GM10248 (cell line): Measurements from ENCODE around the gene TOM1.

Source experiments
- CTCF ChIA-PET: fragments of 300-600 bp; sonication (Branson Sonifier 250); formaldehyde crosslinking; extraction: SDS; loops from one replicate; lab custom pipeline; 2021; ENCODE audit warnings: antibody characterized with exemption; lab: Yijun Ruan, JAX
- POLR2A ChIA-PET: fragments of 350-650 bp; sonication (Branson Sonifier 250); formaldehyde crosslinking; extraction: SDS; loops from one replicate; lab custom pipeline; 2020; ENCODE audit warnings: antibody characterized with exemption; lab: Yijun Ruan, JAX
- DNase-seq: peaks from one replicate; pipeline ENCODE4 v3.0.0; 2012; ENCODE audit errors: extremely low spot score
- CTCF ChIP-seq: IDR thresholded peaks from 2 replicates; pipeline ENCODE4 v1.5.1; 2012; ENCODE audit warnings: mild to moderate bottlenecking, low read depth; ENCODE audit errors: extremely low read depth, missing control alignments, control extremely low read depth

TOM1 gene

DNA sequence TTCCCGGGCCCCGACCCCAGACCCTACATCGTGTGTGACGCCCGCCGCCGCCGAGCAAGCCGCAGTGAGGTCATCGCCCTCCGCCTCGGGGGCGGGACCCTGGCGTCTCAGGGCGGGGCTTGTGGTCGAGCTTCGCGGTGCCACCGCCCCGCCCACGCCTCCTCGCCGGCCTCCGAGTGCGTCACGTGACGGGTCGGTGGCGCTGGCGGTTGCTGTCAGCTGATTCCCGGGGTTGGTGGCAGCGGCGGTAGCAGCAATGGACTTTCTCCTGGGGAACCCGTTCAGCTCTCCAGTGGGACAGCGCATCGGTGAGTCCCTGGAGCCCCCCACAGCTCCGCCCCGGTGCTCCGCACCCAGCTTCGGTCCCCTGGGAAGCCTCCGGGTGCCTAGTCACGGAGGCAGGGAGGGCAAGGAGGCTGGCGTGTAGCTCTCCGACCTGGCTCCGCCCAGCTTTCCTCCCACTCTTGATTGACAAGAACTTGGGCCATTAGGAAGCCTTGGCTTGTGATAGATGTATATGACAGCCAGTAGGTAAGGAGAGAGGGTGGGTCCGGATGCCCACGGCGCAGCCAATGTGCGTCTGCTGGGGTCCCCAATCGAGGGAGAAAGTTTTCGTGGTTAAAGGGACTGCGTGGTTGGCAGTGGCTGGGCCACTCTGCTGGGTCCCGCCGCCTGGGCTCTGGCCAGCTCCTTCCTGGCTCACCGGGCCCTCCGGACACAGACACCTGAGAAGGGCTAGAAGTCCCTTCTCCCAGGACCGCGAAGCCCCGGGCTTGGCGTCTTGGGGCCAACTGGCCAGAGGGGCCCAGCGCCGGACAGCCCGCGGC is at the start of gene TOM1:
TOM1 (plus strand) TSS at position 222 of the 827 bp plus-strand sequence; CDS start at position 257, 35 bp downstream.
- peak; percentile 96 for DNase-seq
- TF ChIP-seq CTCF = no peak
- POLR2A ChIA-PET = interaction anchor here (0.9 to 1.0 kb wide), 2 partner anchors 9 to 11 kb away, joined by 6 read pairs; no protein-coding TSS in a partner anchor
- CTCF ChIA-PET = interaction anchor here (0.8 to 1.3 kb wide), 5 partner anchors 9 to 70 kb away, joined by 3 to 5 read pairs (median 3); no protein-coding TSS in a partner anchor

GRCh38 chr22:35250156-35250555 is 49.5 kb upstream of the TOM1 start:
- DNase-seq = no peak
- no peak for TF ChIP-seq CTCF
- ChIA-PET POLR2A (no interaction called here), CTCF (no interaction called here)

- POLR2A ChIA-PET = no interaction called here
- CTCF ChIA-PET = no interaction called here
- TF ChIP-seq CTCF = no peak
- no peak for DNase-seq
These were observed 45.7 kb upstream of the TOM1 start for GRCh38 chr22:35253946-35254345.

DNA sequence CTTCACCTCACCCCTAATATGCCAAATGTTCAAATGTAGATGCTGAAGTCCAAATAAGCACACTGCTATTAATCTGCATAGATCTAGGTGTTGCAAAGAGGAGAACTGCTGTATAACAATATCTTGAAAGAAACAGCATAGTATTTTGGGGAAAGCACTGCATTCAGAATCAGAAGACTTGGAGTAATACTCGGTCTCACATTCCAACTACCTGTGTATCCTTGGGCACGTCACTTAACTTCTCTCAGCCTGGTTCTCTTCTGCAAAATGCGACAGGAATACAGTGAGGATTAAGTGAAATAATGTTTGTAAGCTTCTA is 42.7 kb upstream of the TOM1 start:
- no peak for TF ChIP-seq CTCF
- DNase-seq = no peak
- ChIA-PET POLR2A (no interaction called here), CTCF (interaction anchor here (0.9 to 1.8 kb wide), 5 partner anchors 13 to 128 kb away, joined by 3 to 6 read pairs (median 3); no protein-coding TSS in a partner anchor)

DNA sequence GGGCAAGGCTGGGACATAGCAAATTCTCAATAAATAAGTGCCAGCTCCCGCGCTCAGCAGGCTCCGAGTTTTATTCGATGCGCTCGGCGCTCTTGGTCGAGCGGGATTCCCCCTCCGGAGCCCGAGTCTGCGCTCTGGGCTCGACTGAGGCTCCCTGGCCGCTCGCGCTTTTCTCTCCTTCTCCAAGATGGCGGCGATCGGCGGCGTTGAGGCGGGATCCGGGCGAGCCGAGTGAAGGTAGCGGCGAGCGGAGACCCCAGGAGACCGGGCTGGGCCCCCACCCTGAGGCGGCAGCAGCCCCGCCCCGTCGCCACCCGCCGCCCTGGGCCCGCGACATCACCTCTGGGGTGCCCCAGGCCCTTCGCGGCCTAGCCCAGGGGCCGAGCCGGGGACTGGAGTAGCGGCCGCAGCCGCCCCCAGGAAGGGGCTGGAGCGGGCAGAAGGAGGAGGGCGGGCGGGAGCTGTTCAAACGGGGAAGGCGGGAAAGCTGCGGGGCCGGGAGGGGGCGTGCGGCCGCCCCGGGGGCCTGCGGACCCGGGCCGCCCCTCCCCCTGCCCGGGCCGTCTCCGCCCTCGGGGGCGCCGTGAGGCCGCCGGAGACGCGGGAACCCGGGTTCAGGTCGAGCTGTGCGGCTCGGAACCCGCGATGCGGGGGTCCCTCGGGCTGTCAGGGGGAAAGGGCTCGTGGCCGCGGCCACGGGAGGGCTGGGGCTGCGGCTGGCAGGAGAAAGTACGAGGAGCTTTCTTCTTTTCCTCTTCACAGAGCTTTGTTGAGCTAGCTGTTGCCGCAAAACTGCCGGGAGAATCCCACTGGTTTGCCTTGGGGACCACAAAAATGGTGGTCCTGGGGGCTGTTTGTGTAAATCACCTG is 42.1 kb upstream of the TOM1 start, which contains the start of gene HMGXB4:
HMGXB4 (plus strand) TSS at position 173 of the 870 bp plus-strand sequence. CDS start 4,898 bp downstream, outside the sequence.
- DNase-seq = peak; percentile 94
- ChIA-PET POLR2A (interaction anchor here (0.6 kb wide), 1 partner anchor 126 kb away, joined by 5 read pairs; no protein-coding TSS in a partner anchor), CTCF (interaction anchor here (0.9 to 1.8 kb wide), 7 partner anchors 13 to 128 kb away, joined by 3 to 9 read pairs (median 4); no protein-coding TSS in a partner anchor)
- TF ChIP-seq CTCF = no peak
